Heart right ventricle (tissue), 16 donors: ENCODE data around the gene FLOT1. TPM values are rescaled to one million over a fixed set of nuclear protein-coding genes. Genes with fewer than 3 reads are reported as not detected.

Source experiments
- ATAC-seq, 8 donors: fragments of 200-7000 bp; cut with Tn5 transposase; one replicate each; pipeline ENCODE4 v1.9.1; 2020; ENCODE audit warnings: mild to moderate bottlenecking in 8 of 8, moderate library complexity in 8 of 8, moderate number of reproducible peaks in 1 of 8
- DNase-seq, 2 donors: peaks; one replicate each; pipeline ENCODE4 v3.0.0-alpha.2; 2020
- H3K27ac ChIP-seq, 10 donors: fragments of 200-600 bp; sonication (generic) in 2 of 10; one replicate each; pipeline versions ENCODE4 v1.5.0 to v1.8.0; 2020 to 2022; ENCODE audit warnings: mild to moderate bottlenecking in 3 of 10
- H3K27me3 ChIP-seq, 7 donors: fragments of 200-600 bp; one replicate each; pipeline ENCODE4 v1.8.0; 2021 to 2022; ENCODE audit warnings: mild to moderate bottlenecking in 2 of 7
- H3K36me3 ChIP-seq, 9 donors: fragments of 200-600 bp; sonication (generic) in 1 of 9; one replicate each; pipeline versions ENCODE4 v1.5.0 to v1.8.0; 2020 to 2022; ENCODE audit warnings: mild to moderate bottlenecking in 2 of 9
- H3K4me1 ChIP-seq, 9 donors: fragments of 200-600 bp; sonication (generic) in 1 of 9; one replicate each; pipeline versions ENCODE4 v1.5.0 to v1.8.0; 2020 to 2022; ENCODE audit warnings: mild to moderate bottlenecking in 4 of 9
- H3K4me3 ChIP-seq, 10 donors: fragments of 200-600 bp; sonication (generic) in 2 of 10; one replicate each; pipeline versions ENCODE4 v1.5.0 to v1.8.0; 2020 to 2022; ENCODE audit warnings: mild to moderate bottlenecking in 7 of 10, moderate library complexity in 2 of 10
- H3K9me3 ChIP-seq, 11 donors: fragments of 200-600 bp in 10 of 11; sonication (generic) in 2 of 11; one replicate each; pipeline versions ENCODE4 v1.5.0 to v1.8.0; 2013 to 2022; ENCODE audit warnings: mild to moderate bottlenecking in 2 of 11, control low read depth in 1 of 11, moderate library complexity in 1 of 11
- CTCF ChIP-seq, 9 donors: fragments of 200-600 bp; sonication (generic) in 2 of 9; IDR thresholded peaks; one replicate each; pipeline versions ENCODE4 v1.5.0 to v1.8.0; 2021 to 2022; ENCODE audit warnings: antibody characterized with exemption in 9 of 9, mild to moderate bottlenecking in 5 of 9, moderate library complexity in 1 of 9
- WGBS, 2 donors: extraction: QIAGEN DNeasy Blood & Tissue Kit; methylation state at CpG; one replicate each; pipeline ENCODE4 v1.1.7; 2013; ENCODE audit warnings: inconsistent platforms in 1 of 2; 5-methylcytosine and 5-hydroxymethylcytosine counted together
- intact Hi-C, 10 donors: fragments of 100-400 bp; cut with DNase I; formaldehyde crosslinking; loops; one replicate each; pipeline versions ENCODE4 v1.11.1 to v1.14.2; 2022
- polyA plus RNA-seq, 2 donors: library from polyadenylated mRNA; stranded (reverse); fragments of 200-250 nt; gene quantifications; one replicate each; pipeline ENCODE4 v1.2.3, GENCODE V29; 2013
- total RNA-seq, 10 donors: library from RNA; stranded (reverse); fragmentation: NEBNext Ultra II Directional in 3 of 10; extraction: Animal tissue kit (Norgen Biotek cat#: 25700) in 3 of 10; gene quantifications; one replicate each; pipeline versions ENCODE4 v1.2.1 to v1.2.4, GENCODE V29; 2021 to 2023
- donor health status: Arrhythmogenic right ventricular cardiomyopathy.
- donor health status: ischemic (EF 13 %, LVEDD 7.1; RV severe dilation, severe dysfunction).
- donor health status: healthy with polysubstance abuse.
- donor health status: DM: no; HTN: yes; CAD: no.
- donor health status: DM: no; HTN: no; CAD: no.
- donor health status: ischemic (EF 25% LVEDD 6.9; RV normal size, moderate dysfunction).
- donor health status: ischemic (EF 25% LVEDD 5.7; RV mildly dilated, moderate dysfunction).
- donor health status: healthy.
- donor health status: DM: yes; HTN: yes; CAD: no.
- donor health status: Ischemic cardiomyopathy.
- donor health status: ischemic (EF 35%, LVEDD 5.7; RV mildly dilated, moderate dysfunction).
- donor health status: nonischemic (EF 11% LVEDD 7.7; RV severe dilation, severe dysfunction).
- donor health status: DM: yes; HTN: yes; CAD: no.
- donor health status: PGD.
- donor health status: ischemic (EF 29% LVEDD 5.4; RV normal size, mild dysfunction).
- donor health status: nonischemic (EF 23%, LVEDD 6.1; RV moderate dilation, normal function).

Gene FLOT1
- total and polyA plus RNA-seq, 12 donors: 158 to 317 (median 190) TPM

DNA sequence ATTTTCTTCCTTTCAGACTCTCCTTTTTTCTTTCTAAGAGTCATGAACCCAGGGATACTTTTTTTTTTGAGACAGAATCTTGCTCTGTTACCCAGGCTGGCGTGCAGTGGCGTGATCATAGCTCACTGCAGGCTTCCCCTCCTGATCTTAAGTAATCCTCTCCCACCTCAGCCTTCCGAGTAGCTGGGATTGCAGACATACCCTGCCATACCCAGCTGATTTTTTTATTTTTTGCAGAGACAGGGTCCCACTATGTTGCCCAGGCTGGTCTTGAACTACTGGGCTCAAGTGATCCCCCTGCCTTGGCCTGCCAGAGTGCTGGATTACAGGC, 34.6 kb upstream of the FLOT1 start:
- WGBS, 2 donors: 98 to 99% methylated on average over 3 of the region's 3 CpGs
- TF ChIP-seq CTCF (IDR thresholded peaks at IDR 0.05): no peak
- Histone ChIP-seq H3K36me3 (no peaks in the 10 kb centered on the region), H3K27me3 (no peaks in the 10 kb centered on the region), H3K4me3 (no peak overlapping the region), H3K4me1 (peaks cover 24 to 65% (median 38%) of the 10 kb centered on the region in 9 donors), H3K27ac (peak overlapping the region in 5 of 10 donors; percentile 15 to 97 (median 96)), H3K9me3 (no peaks in the 10 kb centered on the region)
- DNase-seq (no peak), ATAC-seq (no peak)
- intact Hi-C loops: no loop called here

DNA sequence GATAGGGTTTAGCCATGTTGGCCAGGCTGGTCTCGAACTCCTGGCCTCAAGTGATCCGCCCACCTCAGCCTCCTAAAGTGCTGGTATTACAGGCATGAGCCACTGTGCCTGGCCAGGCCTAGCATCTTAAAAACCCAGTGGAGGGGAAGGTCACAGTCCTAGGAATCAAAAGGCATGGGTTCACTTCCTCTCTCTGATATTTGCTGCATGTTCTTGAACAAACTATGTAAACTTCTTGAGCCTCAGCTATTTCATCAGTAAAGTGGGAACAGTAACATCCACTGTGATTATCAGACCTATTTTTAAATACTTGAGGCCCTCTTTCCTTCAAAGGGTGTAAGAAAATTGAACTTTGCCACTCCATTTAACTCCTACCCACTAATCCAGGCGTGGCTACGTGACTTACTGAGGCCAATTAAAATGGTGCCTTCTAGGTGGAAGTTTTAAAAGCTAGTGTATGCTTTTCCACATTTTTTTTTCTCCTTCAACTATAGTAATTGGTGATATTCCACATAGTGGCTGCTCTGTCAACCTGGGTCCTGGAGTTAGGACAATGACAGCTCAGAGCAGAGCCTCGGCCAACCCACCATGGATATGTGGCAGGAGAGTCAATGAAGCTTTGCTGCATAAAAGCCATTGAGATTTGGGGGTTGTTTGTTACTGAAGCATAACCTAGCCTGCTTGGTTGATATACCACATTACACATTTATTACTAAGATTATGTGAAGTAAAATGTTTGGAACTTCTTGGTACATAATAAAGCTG, 34.1 kb upstream of the FLOT1 start:
- peaks cover 22 to 60% (median 35%) of the 10 kb centered on the region in 9 donors for H3K4me1 ChIP-seq
- intact Hi-C loops: no loop called here
- no peak overlapping the region for H3K4me3 ChIP-seq

DNA sequence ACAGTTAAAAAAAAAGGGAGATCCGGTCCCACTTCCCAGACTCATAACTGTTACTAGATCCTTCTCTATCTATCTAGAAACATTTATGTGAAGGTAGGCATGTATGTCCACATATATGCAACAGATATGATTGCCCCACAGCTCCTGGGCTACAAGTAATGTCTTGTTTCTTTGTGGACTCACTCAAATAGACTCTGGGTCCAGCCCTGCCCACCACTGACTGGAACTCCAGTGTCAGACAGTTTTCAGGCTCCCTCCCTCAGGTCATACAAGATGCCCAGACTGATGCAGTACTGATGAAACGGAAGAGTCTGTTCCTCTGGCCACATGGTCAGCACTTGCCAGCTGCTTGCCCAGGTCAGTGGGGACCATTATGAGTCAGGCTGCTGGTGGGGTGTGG, 32.6 kb upstream of the FLOT1 start:
- TF ChIP-seq CTCF (IDR thresholded peaks at IDR 0.05): no peak
- intact Hi-C loops: no loop called here
- no peaks in the 10 kb centered on the region for H3K36me3 ChIP-seq
- 89 to 92% methylated on average over 2 of the region's 2 CpGs for WGBS, 2 donors
- H3K4me3 ChIP-seq: no peak overlapping the region
- DNase-seq (no peak), ATAC-seq (no peak)
- no peaks in the 10 kb centered on the region for H3K27me3 ChIP-seq
- no peaks in the 10 kb centered on the region for H3K9me3 ChIP-seq
- peak overlapping the region in 6 of 10 donors; percentile 46 to 76 (median 61) for H3K27ac ChIP-seq
- peaks cover 10 to 50% (median 20%) of the 10 kb centered on the region in 9 donors for H3K4me1 ChIP-seq

More for the DNA sequence above, 34.1 kb upstream of the FLOT1 start:
- no peaks in the 10 kb centered on the region for H3K36me3 ChIP-seq
- DNase-seq (no peak), ATAC-seq (no peak)
- 86 to 88% methylated on average over 5 of the region's 5 CpGs for WGBS, 2 donors
- H3K9me3 ChIP-seq: no peaks in the 10 kb centered on the region
- no peaks in the 10 kb centered on the region for H3K27me3 ChIP-seq
- H3K27ac ChIP-seq: peak overlapping the region in 2 of 10 donors; percentile 3 to 42
- no peak for TF ChIP-seq CTCF (IDR thresholded peaks at IDR 0.05)

DNA sequence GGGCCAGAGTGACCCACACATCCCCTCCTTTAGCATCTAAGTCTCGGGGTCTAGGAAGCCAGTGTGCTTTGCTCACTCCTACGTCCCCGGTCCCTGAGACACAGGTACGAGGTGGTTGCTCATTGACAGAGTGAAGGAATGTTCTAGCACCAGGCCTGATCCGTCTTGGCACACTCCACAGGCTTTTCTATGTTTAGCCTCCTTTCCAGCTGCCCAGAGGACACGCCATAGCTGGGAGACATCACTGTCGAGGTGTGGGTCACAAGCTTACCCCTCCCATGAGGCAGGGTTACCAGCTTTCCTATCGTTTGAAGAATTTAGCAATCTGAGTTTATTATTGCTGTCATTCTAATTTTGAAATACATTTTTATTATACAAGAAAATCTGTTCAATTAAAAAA, 32.2 kb upstream of the FLOT1 start:
- DNase-seq (peak in 1 of 2 donors; percentile 63), ATAC-seq (peak in 6 of 8 donors; percentile 44 to 84 (median 77))
- H3K27ac ChIP-seq: peak overlapping the region in 6 of 10 donors; percentile 46 to 76 (median 61)
- 50 to 63% methylated on average over 8 of the region's 8 CpGs for WGBS, 2 donors
- no peak overlapping the region for H3K4me3 ChIP-seq
- H3K36me3 ChIP-seq: no peaks in the 10 kb centered on the region
- H3K9me3 ChIP-seq: no peaks in the 10 kb centered on the region
- no peaks in the 10 kb centered on the region for H3K27me3 ChIP-seq
- intact Hi-C loops: no loop called here
- H3K4me1 ChIP-seq: peaks cover 6 to 50% (median 19%) of the 10 kb centered on the region in 9 donors
- no peak for TF ChIP-seq CTCF (IDR thresholded peaks at IDR 0.05)
